ENCODE measurements around the gene DAB2IP.

Gene DAB2IP

DNA sequence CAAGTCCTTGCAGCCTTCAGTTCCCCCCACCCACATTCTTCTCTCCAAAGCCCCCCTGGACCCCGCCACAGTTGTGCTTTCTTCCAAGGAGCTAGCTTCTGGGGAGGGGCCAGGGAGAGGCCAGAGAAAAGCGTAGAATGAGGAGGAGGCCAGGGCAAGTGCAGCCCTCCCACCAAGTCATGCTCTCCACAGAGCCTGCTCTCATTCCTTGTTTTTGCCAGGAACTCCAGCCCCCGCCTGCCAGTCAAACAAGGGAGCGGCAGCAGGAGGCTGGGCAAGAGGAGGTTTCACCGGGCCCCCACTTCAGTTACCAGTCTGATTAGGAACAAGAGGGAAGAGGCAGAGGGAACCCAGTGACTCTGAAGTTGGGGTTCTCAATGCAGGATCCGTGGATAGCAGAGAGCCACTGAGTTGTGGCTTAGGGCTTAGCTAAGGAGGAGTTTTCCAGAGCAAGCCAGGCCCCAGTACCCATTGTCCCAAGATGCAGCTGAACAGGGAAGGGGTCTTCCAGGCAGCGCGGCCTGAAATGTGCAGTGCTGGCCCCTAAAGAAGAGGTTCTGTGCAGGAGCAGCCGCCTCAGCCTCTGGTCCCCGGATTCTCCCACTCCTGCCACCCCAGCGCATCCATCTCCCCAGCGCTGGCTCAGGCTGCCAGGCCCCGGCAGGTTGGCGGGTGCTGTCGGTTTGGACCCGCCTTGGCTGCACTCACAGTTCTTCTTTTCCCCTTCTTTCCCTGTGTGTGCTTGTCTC, 120.6 kb downstream of the DAB2IP start:
- Histone ChIP-seq H2AFZ (ENCODE audit: low read depth, low read length, severe bottlenecking) (no peak overlapping the region), H3K4me2 (ENCODE audit: low read depth, low read length, poor library complexity, severe bottlenecking) (no peak overlapping the region), H3K79me2 (ENCODE audit: insufficient read depth, low read length) (no peaks in the 10 kb centered on the region), H3K9me2 (replicated peaks; ENCODE audit: insufficient read depth, low read length) (no peaks in the 10 kb centered on the region), H4K20me1 (ENCODE audit: low read depth, low read length) (no peaks in the 10 kb centered on the region), H3K36me3 (ENCODE audit: low read length) (no peaks in the 10 kb centered on the region), H3F3A (ENCODE audit: insufficient read depth) (no peaks in the 10 kb centered on the region), H3K4me3 (ENCODE audit: insufficient read depth, low read length, poor library complexity, severe bottlenecking) (no peak overlapping the region), H3K27ac (ENCODE audit: low read depth, low read length) (no peak overlapping the region), H3K9ac (ENCODE audit: low read length) (no peak overlapping the region), H3K27me3 (ENCODE audit: low read length) (no peaks in the 10 kb centered on the region), H3K9me3 (ENCODE audit: insufficient read depth, low read length) (no peaks in the 10 kb centered on the region)
- no peak for TF ChIP-seq EZH2phosphoT487 (conservative IDR thresholded peaks at IDR 0.05; ENCODE audit: low read length)
- TF ChIP-seq, protein P1, sequence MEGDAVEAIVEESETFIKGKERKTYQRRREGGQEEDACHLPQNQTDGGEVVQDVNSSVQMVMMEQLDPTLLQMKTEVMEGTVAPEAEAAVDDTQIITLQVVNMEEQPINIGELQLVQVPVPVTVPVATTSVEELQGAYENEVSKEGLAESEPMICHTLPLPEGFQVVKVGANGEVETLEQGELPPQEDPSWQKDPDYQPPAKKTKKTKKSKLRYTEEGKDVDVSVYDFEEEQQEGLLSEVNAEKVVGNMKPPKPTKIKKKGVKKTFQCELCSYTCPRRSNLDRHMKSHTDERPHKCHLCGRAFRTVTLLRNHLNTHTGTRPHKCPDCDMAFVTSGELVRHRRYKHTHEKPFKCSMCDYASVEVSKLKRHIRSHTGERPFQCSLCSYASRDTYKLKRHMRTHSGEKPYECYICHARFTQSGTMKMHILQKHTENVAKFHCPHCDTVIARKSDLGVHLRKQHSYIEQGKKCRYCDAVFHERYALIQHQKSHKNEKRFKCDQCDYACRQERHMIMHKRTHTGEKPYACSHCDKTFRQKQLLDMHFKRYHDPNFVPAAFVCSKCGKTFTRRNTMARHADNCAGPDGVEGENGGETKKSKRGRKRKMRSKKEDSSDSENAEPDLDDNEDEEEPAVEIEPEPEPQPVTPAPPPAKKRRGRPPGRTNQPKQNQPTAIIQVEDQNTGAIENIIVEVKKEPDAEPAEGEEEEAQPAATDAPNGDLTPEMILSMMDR (IDR thresholded peaks at IDR 0.05; ENCODE audit: insufficient read depth, low read length, poor library complexity, severe bottlenecking), result no peak

DNA sequence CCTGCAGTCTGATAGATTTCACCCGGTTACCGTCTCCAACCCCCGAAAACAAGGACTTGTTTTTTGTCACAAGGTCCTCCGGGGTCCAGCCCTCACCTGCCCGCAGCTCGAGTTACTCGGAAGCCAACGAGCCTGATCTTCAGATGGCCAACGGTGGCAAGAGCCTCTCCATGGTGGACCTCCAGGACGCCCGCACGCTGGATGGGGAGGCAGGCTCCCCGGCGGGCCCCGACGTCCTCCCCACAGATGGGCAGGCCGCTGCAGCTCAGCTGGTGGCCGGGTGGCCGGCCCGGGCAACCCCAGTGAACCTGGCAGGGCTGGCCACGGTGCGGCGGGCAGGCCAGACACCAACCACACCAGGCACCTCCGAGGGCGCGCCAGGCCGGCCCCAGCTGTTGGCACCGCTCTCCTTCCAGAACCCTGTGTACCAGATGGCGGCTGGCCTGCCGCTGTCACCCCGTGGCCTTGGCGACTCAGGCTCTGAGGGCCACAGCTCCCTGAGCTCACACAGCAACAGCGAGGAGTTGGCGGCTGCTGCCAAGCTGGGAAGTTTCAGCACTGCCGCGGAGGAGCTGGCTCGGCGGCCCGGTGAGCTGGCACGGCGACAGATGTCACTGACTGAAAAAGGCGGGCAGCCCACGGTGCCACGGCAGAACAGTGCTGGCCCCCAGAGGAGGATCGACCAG, 121.3 kb downstream of the DAB2IP start:
- Histone ChIP-seq H4K20me1 (ENCODE audit: low read depth, low read length) (no peaks in the 10 kb centered on the region), H3K36me3 (ENCODE audit: low read length) (no peaks in the 10 kb centered on the region), H3K4me2 (ENCODE audit: low read depth, low read length, poor library complexity, severe bottlenecking) (no peak overlapping the region), H3K27ac (ENCODE audit: low read depth, low read length) (no peak overlapping the region), H2AFZ (ENCODE audit: low read depth, low read length, severe bottlenecking) (no peak overlapping the region), H3K79me2 (ENCODE audit: insufficient read depth, low read length) (no peaks in the 10 kb centered on the region), H3K9ac (ENCODE audit: low read length) (no peak overlapping the region), H3F3A (ENCODE audit: insufficient read depth) (no peaks in the 10 kb centered on the region), H3K9me3 (ENCODE audit: insufficient read depth, low read length) (no peaks in the 10 kb centered on the region), H3K27me3 (ENCODE audit: low read length) (no peaks in the 10 kb centered on the region), H3K4me3 (ENCODE audit: insufficient read depth, low read length, poor library complexity, severe bottlenecking) (no peak overlapping the region), H3K9me2 (replicated peaks; ENCODE audit: insufficient read depth, low read length) (no peaks in the 10 kb centered on the region)
- TF ChIP-seq EZH2phosphoT487 (conservative IDR thresholded peaks at IDR 0.05; ENCODE audit: low read length), result no peak
- TF ChIP-seq, protein P1 (IDR thresholded peaks at IDR 0.05; ENCODE audit: insufficient read depth, low read length, poor library complexity, severe bottlenecking), result no peak

- H3K4me3 ChIP-seq (ENCODE audit: insufficient read depth, low read length, poor library complexity, severe bottlenecking), result no peak overlapping the region
- no peak overlapping the region for H3K4me2 ChIP-seq (ENCODE audit: low read depth, low read length, poor library complexity, severe bottlenecking)
- H4K20me1 ChIP-seq (ENCODE audit: low read depth, low read length), result no peaks in the 10 kb centered on the region
- H3F3A ChIP-seq (ENCODE audit: insufficient read depth), result no peaks in the 10 kb centered on the region
- TF ChIP-seq EZH2phosphoT487 (conservative IDR thresholded peaks at IDR 0.05; ENCODE audit: low read length), result no peak
- TF ChIP-seq, protein P1 (IDR thresholded peaks at IDR 0.05; ENCODE audit: insufficient read depth, low read length, poor library complexity, severe bottlenecking), result no peak
- H3K79me2 ChIP-seq (ENCODE audit: insufficient read depth, low read length), result no peaks in the 10 kb centered on the region
- no peak overlapping the region for H3K9ac ChIP-seq (ENCODE audit: low read length)
- no peaks in the 10 kb centered on the region for H3K27me3 ChIP-seq (ENCODE audit: low read length)
- H3K36me3 ChIP-seq (ENCODE audit: low read length), result no peaks in the 10 kb centered on the region
- H3K27ac ChIP-seq (ENCODE audit: low read depth, low read length), result no peak overlapping the region
- no peak overlapping the region for H2AFZ ChIP-seq (ENCODE audit: low read depth, low read length, severe bottlenecking)
- no peaks in the 10 kb centered on the region for H3K9me3 ChIP-seq (ENCODE audit: insufficient read depth, low read length)
- no peaks in the 10 kb centered on the region for H3K9me2 ChIP-seq (replicated peaks; ENCODE audit: insufficient read depth, low read length)
Observed at GRCh38 chr9:121773286-121773953, 122.0 kb downstream of the DAB2IP start.
